ENCODE measurements around the gene CALML5. TPM values are rescaled to one million over a fixed set of nuclear protein-coding genes. Genes with fewer than 3 reads are reported as not detected.
A peak's percentile ranks its signal among the peaks of the same experiment; 100 is the strongest.

CALML5 gene
- total and polyA plus RNA-seq, 9 of the 15 experiments (the other 6 are each of a cell fraction or from before 2014, with no cell fraction given): not detected

DNA sequence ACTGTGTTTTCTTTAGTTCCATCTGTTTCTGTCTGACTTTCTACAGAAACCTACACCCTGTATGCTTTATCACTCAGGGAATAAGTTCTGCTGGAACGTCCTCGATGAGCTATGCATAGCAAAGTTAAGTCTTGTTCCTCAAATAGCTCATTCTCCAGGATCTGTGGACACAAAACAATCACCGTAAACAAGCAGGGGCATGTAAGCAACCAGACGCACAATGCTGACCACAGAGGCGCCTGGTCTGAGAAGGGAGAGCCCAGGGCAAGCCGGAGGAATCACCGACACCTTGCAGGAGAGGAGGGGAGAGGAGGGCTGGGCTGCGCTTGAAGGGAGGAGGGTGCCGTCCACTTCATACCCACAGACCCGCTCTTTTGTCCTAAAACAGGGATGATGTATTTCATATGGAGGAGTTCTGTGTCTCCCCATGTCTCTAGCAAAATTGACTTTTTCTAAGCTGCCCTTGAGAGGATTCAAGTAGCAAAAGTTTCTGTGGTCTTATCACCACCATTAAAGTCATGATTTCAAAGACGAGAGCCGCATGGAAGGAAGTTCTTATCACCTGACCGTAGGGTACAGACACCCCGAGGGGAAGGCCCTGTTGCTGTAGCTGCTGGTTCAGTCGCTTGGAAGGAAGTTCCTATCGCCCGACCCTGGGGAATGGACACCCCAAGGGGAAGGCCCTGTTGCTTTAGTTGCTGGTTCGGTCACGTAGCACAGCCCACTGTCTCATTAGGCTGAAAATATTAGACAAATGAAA lies 39.7 kb upstream of the CALML5 start (continued):
- TF ChIP-seq TRIM28 (IDR thresholded peaks at IDR 0.05) (0 out of 2 replicates have a peak, but pooled peaks have one; percentile 22), SRSF7 (optimal IDR thresholded peaks at IDR 0.05; ENCODE audit: low read depth, low read length) (no peak), HCFC1 (IDR thresholded peaks at IDR 0.05; ENCODE audit: low read depth, low read length) (no peak), CEBPB (tag; IDR thresholded peaks at IDR 0.05) (no peak), TFE3 (CRISPR knock-in tag; IDR thresholded peaks at IDR 0.05) (peak; percentile 6; the same call in 1 of the 2 replicates), ZNF395 (CRISPR knock-in tag; IDR thresholded peaks at IDR 0.05) (no peak; the same call in 1 of the 2 replicates), ZNF165 (CRISPR knock-in tag; IDR thresholded peaks at IDR 0.05; ENCODE audit: borderline replicate concordance) (0 out of 2 replicates have a peak, but pooled peaks have one; percentile 30), EP300 (IDR thresholded peaks at IDR 0.05; ENCODE audit: low read length) (no peak), ETS2 (tag; IDR thresholded peaks at IDR 0.05; ENCODE audit: borderline replicate concordance, poor library complexity, severe bottlenecking) (no peak), ZNF354B (CRISPR knock-in tag; IDR thresholded peaks at IDR 0.05) (no peak), GATAD2A (IDR thresholded peaks at IDR 0.05) (no peak), ZNF449 (CRISPR knock-in tag; IDR thresholded peaks at IDR 0.05) (0 out of 2 replicates have a peak, but pooled peaks have one; percentile 28), CC2D1A (IDR thresholded peaks at IDR 0.05) (no peak), PCBP1 (IDR thresholded peaks at IDR 0.05; ENCODE audit: low read depth, low read length, poor library complexity, severe bottlenecking) (no peak), ARID2 (IDR thresholded peaks at IDR 0.05) (no peak)
- TF ChIP-seq, protein P1, sequence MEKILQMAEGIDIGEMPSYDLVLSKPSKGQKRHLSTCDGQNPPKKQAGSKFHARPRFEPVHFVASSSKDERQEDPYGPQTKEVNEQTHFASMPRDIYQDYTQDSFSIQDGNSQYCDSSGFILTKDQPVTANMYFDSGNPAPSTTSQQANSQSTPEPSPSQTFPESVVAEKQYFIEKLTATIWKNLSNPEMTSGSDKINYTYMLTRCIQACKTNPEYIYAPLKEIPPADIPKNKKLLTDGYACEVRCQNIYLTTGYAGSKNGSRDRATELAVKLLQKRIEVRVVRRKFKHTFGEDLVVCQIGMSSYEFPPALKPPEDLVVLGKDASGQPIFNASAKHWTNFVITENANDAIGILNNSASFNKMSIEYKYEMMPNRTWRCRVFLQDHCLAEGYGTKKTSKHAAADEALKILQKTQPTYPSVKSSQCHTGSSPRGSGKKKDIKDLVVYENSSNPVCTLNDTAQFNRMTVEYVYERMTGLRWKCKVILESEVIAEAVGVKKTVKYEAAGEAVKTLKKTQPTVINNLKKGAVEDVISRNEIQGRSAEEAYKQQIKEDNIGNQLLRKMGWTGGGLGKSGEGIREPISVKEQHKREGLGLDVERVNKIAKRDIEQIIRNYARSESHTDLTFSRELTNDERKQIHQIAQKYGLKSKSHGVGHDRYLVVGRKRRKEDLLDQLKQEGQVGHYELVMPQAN (IDR thresholded peaks at IDR 0.05; ENCODE audit: borderline replicate concordance): no peak
- TF ChIP-seq, protein P2, sequence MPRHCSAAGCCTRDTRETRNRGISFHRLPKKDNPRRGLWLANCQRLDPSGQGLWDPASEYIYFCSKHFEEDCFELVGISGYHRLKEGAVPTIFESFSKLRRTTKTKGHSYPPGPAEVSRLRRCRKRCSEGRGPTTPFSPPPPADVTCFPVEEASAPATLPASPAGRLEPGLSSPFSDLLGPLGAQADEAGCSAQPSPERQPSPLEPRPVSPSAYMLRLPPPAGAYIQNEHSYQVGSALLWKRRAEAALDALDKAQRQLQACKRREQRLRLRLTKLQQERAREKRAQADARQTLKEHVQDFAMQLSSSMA (CRISPR knock-in tag; IDR thresholded peaks at IDR 0.05): no peak
- TF ChIP-seq, protein P3, sequence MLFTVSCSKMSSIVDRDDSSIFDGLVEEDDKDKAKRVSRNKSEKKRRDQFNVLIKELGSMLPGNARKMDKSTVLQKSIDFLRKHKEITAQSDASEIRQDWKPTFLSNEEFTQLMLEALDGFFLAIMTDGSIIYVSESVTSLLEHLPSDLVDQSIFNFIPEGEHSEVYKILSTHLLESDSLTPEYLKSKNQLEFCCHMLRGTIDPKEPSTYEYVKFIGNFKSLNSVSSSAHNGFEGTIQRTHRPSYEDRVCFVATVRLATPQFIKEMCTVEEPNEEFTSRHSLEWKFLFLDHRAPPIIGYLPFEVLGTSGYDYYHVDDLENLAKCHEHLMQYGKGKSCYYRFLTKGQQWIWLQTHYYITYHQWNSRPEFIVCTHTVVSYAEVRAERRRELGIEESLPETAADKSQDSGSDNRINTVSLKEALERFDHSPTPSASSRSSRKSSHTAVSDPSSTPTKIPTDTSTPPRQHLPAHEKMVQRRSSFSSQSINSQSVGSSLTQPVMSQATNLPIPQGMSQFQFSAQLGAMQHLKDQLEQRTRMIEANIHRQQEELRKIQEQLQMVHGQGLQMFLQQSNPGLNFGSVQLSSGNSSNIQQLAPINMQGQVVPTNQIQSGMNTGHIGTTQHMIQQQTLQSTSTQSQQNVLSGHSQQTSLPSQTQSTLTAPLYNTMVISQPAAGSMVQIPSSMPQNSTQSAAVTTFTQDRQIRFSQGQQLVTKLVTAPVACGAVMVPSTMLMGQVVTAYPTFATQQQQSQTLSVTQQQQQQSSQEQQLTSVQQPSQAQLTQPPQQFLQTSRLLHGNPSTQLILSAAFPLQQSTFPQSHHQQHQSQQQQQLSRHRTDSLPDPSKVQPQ (CRISPR knock-in tag; IDR thresholded peaks at IDR 0.05; ENCODE audit: borderline replicate concordance): no peak
